ACHN (cell line): Measurements from ENCODE around the gene CNTRL.
"Not testable (repeated sequence)": the region's sequence is repeated elsewhere in the genome, so short reads cannot be mapped to it uniquely, and the experiment has no call there.

Experiments
- DNase-seq: peaks from one replicate; pipeline ENCODE4 v3.0.0-alpha.2; 2015
- in situ Hi-C: cut with HindIII; loops from 2 replicates; pipeline ENCODE4 v1.10.0; 2017; ENCODE audit warnings: low sequenced_read_pairs, low pct_ligation_motif_present, low pct_unique_long_range_greater_than_20kb

The CNTRL gene

GRCh38 chr9:121156263-121156731 is 81.5 kb downstream of the CNTRL start:
- peak; percentile 18 for DNase-seq
- in situ Hi-C loops = no loop called here

- no peak for DNase-seq
- in situ Hi-C loops = no loop called here
Measured at GRCh38 chr9:121157939-121158338, 83.2 kb downstream of the CNTRL start.

GRCh38 chr9:121160025-121160424 is 85.3 kb downstream of the CNTRL start:
- in situ Hi-C loops = no loop called here
- DNase-seq = no peak

GRCh38 chr9:121168052-121168451 is 93.3 kb downstream of the CNTRL start:
- DNase-seq = no peak
- in situ Hi-C loops = no loop called here

- DNase-seq = peak; percentile 12
- in situ Hi-C loops = no loop called here
Measured at GRCh38 chr9:121169094-121169601, 94.4 kb downstream of the CNTRL start.

GRCh38 chr9:121171236-121171635 is 96.5 kb downstream of the CNTRL start:
- no peak for DNase-seq
- in situ Hi-C loops = no loop called here

- in situ Hi-C loops = no loop called here
- DNase-seq = no peak
Measured at GRCh38 chr9:121172726-121173487, 98.2 kb downstream of the CNTRL start.

GRCh38 chr9:121173501-121173900 is 98.7 kb downstream of the CNTRL start:
- in situ Hi-C loops = no loop called here

GRCh38 chr9:121178676-121179372 is 104.1 kb downstream of the CNTRL start:
- DNase-seq = peak; percentile 43
- in situ Hi-C loops = no loop called here

More at GRCh38 chr9:121173501-121173900, 98.7 kb downstream of the CNTRL start:
- DNase-seq = no peak

GRCh38 chr9:121179373-121179721 is 104.6 kb downstream of the CNTRL start:
- DNase-seq, in situ Hi-C loops: not testable (repeated sequence)

GRCh38 chr9:121179930-121180681 is 105.4 kb downstream of the CNTRL start:
- no peak for DNase-seq
- in situ Hi-C loops = no loop called here

GRCh38 chr9:121182101-121182836 is 107.5 kb downstream of the CNTRL start:
- in situ Hi-C loops = no loop called here

GRCh38 chr9:121182989-121183388 is 108.2 kb downstream of the CNTRL start:
- DNase-seq = peak; percentile 31

More at GRCh38 chr9:121182101-121182836, 107.5 kb downstream of the CNTRL start:
- no peak for DNase-seq

GRCh38 chr9:121183666-121184423 is 109.1 kb downstream of the CNTRL start:
- no peak for DNase-seq
- in situ Hi-C loops = no loop called here

More at GRCh38 chr9:121182989-121183388, 108.2 kb downstream of the CNTRL start:
- in situ Hi-C loops = no loop called here

GRCh38 chr9:121184463-121184862 is 109.7 kb downstream of the CNTRL start:
- in situ Hi-C loops = no loop called here
- DNase-seq = no peak

GRCh38 chr9:121185178-121185745 is 110.5 kb downstream of the CNTRL start:
- in situ Hi-C loops = no loop called here
- DNase-seq = no peak

- in situ Hi-C loops = no loop called here
- no peak for DNase-seq
Measured at GRCh38 chr9:121185774-121186403, 111.1 kb downstream of the CNTRL start.
